ENCODE data around the gene CLMP.
"Not testable (repeated sequence)": the region's sequence is repeated elsewhere in the genome, so short reads cannot be mapped to it uniquely, and the experiment has no call there.

CLMP gene

DNA sequence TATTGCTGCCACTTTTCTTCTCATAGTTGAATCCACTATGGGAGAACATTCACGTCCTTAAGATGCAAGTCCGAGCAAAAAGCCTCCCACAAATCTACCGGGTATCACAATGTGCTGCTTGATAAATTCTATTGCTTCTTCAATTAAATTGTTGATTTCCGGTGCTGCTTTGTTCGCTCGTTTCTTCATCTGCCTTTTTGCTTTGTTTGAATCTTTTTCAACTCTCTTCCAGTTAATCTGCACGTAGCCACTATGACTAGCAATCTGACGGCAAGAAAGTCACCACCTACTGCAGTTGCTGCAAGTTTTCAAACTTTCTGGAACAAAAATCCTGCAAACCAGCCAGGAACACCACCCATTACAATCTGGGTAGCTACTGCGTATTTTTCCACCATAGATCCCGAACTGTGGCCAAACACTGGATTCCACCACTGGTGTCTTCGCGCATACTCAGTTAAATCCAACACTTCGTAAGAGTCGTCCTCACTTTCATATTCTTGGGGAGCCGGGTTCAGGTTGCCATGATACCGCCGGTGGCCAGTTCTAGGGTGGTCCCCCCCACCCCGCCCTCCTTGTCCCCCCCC lies 59.1 kb downstream of the CLMP start:
- DNase-seq (ENCODE audit: low spot score): no peak

- DNase-seq (ENCODE audit: low spot score): no peak
Observed at GRCh38 chr11:123132881-123133280, 62.2 kb downstream of the CLMP start.

- not testable (repeated sequence) for DNase-seq (ENCODE audit: low spot score)
Observed at GRCh38 chr11:123132034-123132766, 62.8 kb downstream of the CLMP start.

DNA sequence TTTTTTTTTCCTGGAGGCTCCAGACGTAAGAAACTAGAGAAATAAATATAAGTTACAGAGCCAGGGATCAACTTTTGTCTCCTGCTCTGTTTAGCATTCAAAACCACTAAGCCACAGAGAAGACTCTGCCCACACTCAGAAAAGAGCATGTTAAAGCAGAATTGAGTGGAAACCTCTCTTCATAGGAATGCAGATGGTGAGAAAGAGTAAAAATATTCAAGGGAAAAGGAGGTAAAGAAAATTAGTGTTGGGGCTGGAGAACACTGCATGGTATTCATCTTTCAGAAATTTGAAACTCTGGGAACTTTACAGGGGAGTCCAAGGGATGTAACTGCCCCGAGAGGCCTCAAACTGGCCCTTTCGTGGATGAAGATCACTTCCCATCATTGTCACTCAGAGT lies 65.1 kb downstream of the CLMP start:
- DNase-seq (ENCODE audit: low spot score): no peak

DNA sequence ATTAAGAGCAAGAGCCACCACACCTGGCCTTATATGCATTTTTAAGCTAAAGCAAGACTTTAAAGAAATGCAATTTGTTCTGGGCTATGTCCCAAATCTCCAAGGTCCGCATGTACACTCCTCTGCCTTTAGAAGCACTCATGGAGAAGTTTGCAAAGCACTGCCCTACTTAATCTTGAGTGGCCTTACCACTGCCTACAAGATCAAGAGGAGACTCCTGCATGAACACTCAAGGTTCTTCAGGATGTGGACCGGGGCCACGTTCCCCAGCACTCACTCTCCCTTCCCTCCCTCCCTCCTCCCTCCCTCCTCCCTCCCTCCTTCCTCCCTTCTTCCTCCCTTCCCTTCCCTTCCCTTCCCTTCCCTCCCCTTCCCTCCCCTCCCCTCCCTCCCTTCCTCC lies 69.9 kb downstream of the CLMP start:
- DNase-seq (ENCODE audit: low spot score): no peak

DNA sequence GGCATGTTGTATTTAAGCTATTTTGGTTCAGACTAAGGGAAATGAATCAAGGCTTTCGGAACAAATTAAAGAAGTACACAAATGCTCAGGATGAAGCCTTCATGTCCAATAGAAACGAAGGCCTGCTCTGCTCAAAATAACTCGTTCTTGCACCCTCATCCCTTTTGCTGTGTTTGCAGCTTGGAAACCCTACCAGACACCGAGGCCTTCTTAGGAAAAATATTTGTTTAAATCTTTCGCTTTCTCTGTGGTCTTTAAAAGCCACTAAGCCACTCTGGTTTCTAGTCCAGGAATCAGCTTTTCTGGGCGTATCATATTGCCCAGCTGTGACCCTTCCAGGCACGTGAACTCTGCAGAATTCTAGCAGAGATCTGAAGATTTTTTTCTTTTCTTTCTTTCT lies 72.2 kb downstream of the CLMP start:
- no peak for DNase-seq (ENCODE audit: low spot score)

- no peak for DNase-seq (ENCODE audit: low spot score)
Observed at GRCh38 chr11:123122341-123122740, 72.7 kb downstream of the CLMP start.

DNA sequence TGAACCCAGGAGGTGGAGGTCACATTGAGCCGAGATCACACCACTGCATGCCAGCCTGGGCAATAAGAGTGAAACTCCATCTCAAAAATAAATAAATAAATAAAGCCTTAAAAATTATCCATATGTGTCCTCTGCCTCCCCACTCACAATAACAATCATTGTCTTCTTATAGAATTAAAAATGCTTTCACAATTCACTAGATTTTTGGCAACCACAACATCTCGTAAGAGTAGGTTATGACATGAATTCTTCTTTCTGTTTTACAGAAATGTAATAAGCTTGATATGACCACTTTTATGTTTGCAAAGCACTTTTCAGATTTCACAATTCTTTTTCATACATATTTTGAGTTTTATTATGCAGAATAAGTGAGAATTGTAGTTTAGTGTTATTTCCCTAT lies 78.6 kb downstream of the CLMP start:
- DNase-seq (ENCODE audit: low spot score): no peak

GRCh38 chr11:123111465-123111864 lies 83.6 kb downstream of the CLMP start:
- DNase-seq (ENCODE audit: low spot score): peak; percentile 50

DNA sequence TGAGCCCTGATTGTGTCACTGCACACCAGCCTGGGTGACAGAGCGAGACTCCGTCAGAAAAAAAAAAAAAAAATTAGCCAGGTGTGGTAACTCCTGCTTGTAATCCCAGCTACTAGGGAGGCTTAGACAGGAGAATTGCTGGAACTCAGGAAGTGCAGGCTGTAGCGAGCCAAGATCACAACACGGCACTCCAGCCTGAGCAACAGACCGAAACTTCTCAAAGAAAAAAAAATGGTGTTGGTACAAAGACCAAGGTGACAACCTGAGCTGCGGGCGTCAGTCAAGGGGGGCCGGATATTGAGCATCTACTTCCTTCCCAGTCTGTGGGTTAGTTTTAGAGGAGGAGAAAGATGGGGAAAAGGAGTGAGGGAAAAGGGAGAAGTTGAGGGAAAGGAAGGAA lies 84.7 kb downstream of the CLMP start:
- no peak for DNase-seq (ENCODE audit: low spot score)

- DNase-seq (ENCODE audit: low spot score): no peak
Observed at GRCh38 chr11:123107945-123108495, 87.0 kb downstream of the CLMP start.

- DNase-seq (ENCODE audit: low spot score): no peak
Observed at GRCh38 chr11:123104697-123105096, 90.4 kb downstream of the CLMP start.

GRCh38 chr11:123103326-123103980 lies 91.6 kb downstream of the CLMP start:
- DNase-seq (ENCODE audit: low spot score): peak; percentile 57

- DNase-seq (ENCODE audit: low spot score): no peak
Observed at GRCh38 chr11:123100379-123101085, 94.5 kb downstream of the CLMP start.

- DNase-seq (ENCODE audit: low spot score): no peak
Observed at GRCh38 chr11:123098990-123099389, 96.1 kb downstream of the CLMP start.

GRCh38 chr11:123093739-123094138 lies 101.3 kb downstream of the CLMP start:
- no peak for DNase-seq (ENCODE audit: low spot score)

DNA sequence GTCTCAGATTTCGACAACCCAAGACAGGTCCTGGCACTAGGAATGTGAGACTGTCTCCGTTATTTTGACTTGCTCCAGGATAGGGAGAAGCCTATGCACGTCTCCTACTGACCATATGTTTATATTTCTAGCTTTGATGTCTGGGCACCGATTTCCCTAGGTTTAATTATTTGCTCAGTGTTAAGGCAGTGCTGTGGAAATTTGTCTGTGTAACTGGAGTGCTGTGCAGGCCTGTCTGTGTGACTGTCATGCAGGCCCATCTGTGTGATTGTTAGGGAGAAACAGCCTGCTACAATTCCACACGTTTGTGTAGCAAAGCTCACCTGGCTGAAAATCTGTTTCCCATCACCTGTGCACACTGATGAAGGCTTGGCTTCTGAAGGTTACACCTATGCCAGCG lies 103.5 kb downstream of the CLMP start:
- DNase-seq (ENCODE audit: low spot score): no peak

- DNase-seq (ENCODE audit: low spot score): not testable (repeated sequence)
Observed at GRCh38 chr11:123090168-123090567, 104.9 kb downstream of the CLMP start.

DNA sequence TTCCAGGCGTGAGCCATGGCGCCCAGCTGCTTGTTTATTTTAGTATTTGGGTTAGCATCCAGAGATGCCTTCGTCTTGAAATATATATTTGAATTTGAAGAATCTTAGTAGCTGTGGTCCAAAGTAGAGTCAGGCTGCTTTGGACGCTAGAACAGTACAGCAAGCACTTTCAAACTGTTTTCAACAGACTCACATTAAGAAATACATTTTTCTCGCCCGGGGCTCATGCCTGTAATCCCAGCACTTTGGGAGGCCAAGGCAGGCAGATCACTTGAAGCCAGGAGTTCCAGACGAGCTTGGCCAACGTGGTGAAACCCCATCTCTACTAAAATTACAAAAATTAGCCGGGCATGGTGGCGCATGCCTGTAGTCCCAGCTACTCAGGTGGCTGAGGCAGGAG lies 106.2 kb downstream of the CLMP start:
- not testable (repeated sequence) for DNase-seq (ENCODE audit: low spot score)

- DNase-seq (ENCODE audit: low spot score): not testable (repeated sequence)
Observed at GRCh38 chr11:123087657-123088056, 107.4 kb downstream of the CLMP start.

- DNase-seq (ENCODE audit: low spot score): no peak
Observed at GRCh38 chr11:123086305-123086704, 108.7 kb downstream of the CLMP start.

DNA sequence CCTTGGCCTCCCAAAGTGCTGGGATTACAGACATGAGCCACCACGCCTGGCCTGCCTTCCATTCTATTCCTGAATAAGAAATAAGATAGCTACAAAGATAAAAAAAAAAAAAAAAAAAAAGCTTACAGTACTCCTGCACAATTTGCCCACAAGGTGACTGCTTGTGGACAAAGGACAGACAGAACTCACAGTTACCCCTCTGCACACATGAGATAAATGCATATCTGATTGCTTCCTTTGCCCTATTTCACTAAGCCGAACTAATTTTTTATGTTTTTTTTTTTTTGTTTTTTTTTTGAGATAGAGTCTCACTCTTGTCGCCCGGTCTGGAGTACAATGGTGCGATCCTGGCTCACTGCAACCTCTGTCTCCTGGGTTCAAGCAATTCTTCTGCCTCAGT lies 109.6 kb downstream of the CLMP start:
- no peak for DNase-seq (ENCODE audit: low spot score)

GRCh38 chr11:123084454-123084853 lies 110.6 kb downstream of the CLMP start:
- DNase-seq (ENCODE audit: low spot score): no peak
